Panc1 (cell line): ENCODE measurements around the gene ANTXR2. TPM values are rescaled to one million over a fixed set of nuclear protein-coding genes. Genes with fewer than 3 reads are reported as not detected.

Experiments used
- ATAC-seq: fragments of 200-7000 bp; cut with Tn5 transposase; 2 replicates; pipeline ENCODE4 v1.9.1; 2020; ENCODE audit warnings: mild to moderate bottlenecking, moderate library complexity
- BruUV-seq: library from RNA; stranded (reverse); fragments of 400-500 nt; replicated peaks from 2 replicates; lab custom pipeline; 2021; lab: Mats Ljungman, UMichigan
- CTCF ChIA-PET: fragments of 300-600 bp; sonication (Branson Sonifier 250); formaldehyde crosslinking; loops from one replicate; lab custom pipeline; 2022; ENCODE audit warnings: antibody characterized with exemption; lab: Charles Lee
- POLR2A ChIA-PET: fragments of 300-600 bp; sonication (Branson Sonifier 250); formaldehyde crosslinking; loops from one replicate; lab custom pipeline; 2022; ENCODE audit warnings: antibody characterized with exemption; lab: Charles Lee
- DNase-seq: peaks from one replicate; pipeline ENCODE4 v3.0.0-alpha.2; 2010; ENCODE audit warnings: low read depth, low spot score
- H3K27ac ChIP-seq: 2 replicates; pipeline ENCODE4 v1.5.1; 2011; ENCODE audit warnings: mild to moderate bottlenecking, low read length, inconsistent platforms
- H3K27me3 ChIP-seq: fragments of 200-500 bp; sonication (Bioruptor generic); 2 replicates; pipeline ENCODE4 v1.6.0; 2014; ENCODE audit warnings: low read length, inconsistent platforms; ENCODE audit not compliant: control insufficient read depth, insufficient read depth
- H3K36me3 ChIP-seq: fragments of 200-500 bp; sonication (Bioruptor generic); 2 replicates; pipeline ENCODE4 v1.5.1; 2014; ENCODE audit warnings: inconsistent platforms, mild to moderate bottlenecking, low read length, moderate library complexity; ENCODE audit not compliant: control insufficient read depth, insufficient read depth
- H3K4me1 ChIP-seq: 2 replicates; pipeline ENCODE4 v1.5.1; 2011; ENCODE audit warnings: inconsistent platforms, mild to moderate bottlenecking, low read length, moderate library complexity; ENCODE audit not compliant: control insufficient read depth, insufficient read depth
- H3K4me3 ChIP-seq, 2 experiments: 2 replicates each; pipeline ENCODE4 v1.5.1; 2011 to 2012; ENCODE audit warnings: low read depth in 2 of 2, low read length in 2 of 2, mild to moderate bottlenecking in 2 of 2, inconsistent platforms in 1 of 2, moderate library complexity in 1 of 2
- H3K9me3 ChIP-seq: fragments of 200-500 bp; sonication (Bioruptor generic); 2 replicates; pipeline ENCODE4 v1.5.1; 2014; ENCODE audit warnings: low read depth, mild to moderate bottlenecking, inconsistent platforms, low read length, moderate library complexity; ENCODE audit not compliant: control insufficient read depth, insufficient read depth
- CTCF ChIP-seq: fragments of 450-650 bp; IDR thresholded peaks from 2 replicates; pipeline ENCODE4 v1.5.1; 2017; ENCODE audit warnings: mild to moderate bottlenecking
- POLR2AphosphoS5 ChIP-seq: IDR thresholded peaks from 2 replicates; pipeline ENCODE4 v1.6.1; 2012; ENCODE audit warnings: mild to moderate bottlenecking, low read depth, low read length, moderate library complexity
- REST ChIP-seq, 2 experiments: IDR thresholded peaks; 2 replicates each; pipeline ENCODE4 v1.6.1; 2011 to 2012; ENCODE audit warnings: low read depth in 2 of 2, control low read depth in 1 of 2, low read length in 1 of 2, mild to moderate bottlenecking in 1 of 2, moderate library complexity in 1 of 2; ENCODE audit not compliant: insufficient read depth in 1 of 2
- SIN3A ChIP-seq: IDR thresholded peaks from 2 replicates; pipeline ENCODE4 v1.6.1; 2012; ENCODE audit warnings: low read depth, mild to moderate bottlenecking, low read length, moderate library complexity, borderline replicate concordance; ENCODE audit not compliant: insufficient read depth
- TCF7L2 ChIP-seq: IDR thresholded peaks from 2 replicates; pipeline ENCODE4 v1.6.1; 2011; ENCODE audit warnings: mild to moderate bottlenecking, low read depth, low read length, inconsistent platforms
- in situ Hi-C: cut with HindIII; loops from 2 replicates; pipeline ENCODE4 v1.10.0; 2016; ENCODE audit warnings: low sequenced_read_pairs, low pct_unique_long_range_greater_than_20kb
- intact Hi-C: fragments of 100-400 bp; cut with micrococcal nuclease; formaldehyde crosslinking; loops from one replicate; pipeline ENCODE4 v1.10.0; 2022; ENCODE audit not compliant: unreplicated experiment
- total RNA-seq: library from RNA; stranded (reverse); gene quantifications from one replicate; pipeline ENCODE4 v1.2.1, GENCODE V29; 2021; ENCODE audit not compliant: unreplicated experiment

ANTXR2 gene
- total RNA-seq, 1 experiment from 2014 or later: 27.8 TPM

GRCh38 chr4:79862821-79863220 lies 210.2 kb downstream of the ANTXR2 start:
- intact Hi-C loops (no loop called here), in situ Hi-C loops (no loop called here)
- ChIA-PET POLR2A (no interaction called here), CTCF (no interaction called here)
- no peaks in the 10 kb centered on the region for H3K36me3 ChIP-seq
- H3K9me3 ChIP-seq: no peaks in the 10 kb centered on the region
- no peak overlapping the region for H3K27ac ChIP-seq
- no peaks in the 10 kb centered on the region for H3K4me1 ChIP-seq
- no peak overlapping the region for H3K4me3 ChIP-seq
- TF ChIP-seq REST (IDR thresholded peaks at IDR 0.05; ENCODE audit: insufficient read depth in 1 of 2, low read depth in 2 of 2, low read length in 1 of 2): no peak
- TF ChIP-seq CTCF: no peak
- no peak for TF ChIP-seq SIN3A
- no peak for TF ChIP-seq TCF7L2
- no peak for TF ChIP-seq POLR2AphosphoS5
- H3K27me3 ChIP-seq: no peaks in the 10 kb centered on the region
- ATAC-seq (no peak), DNase-seq (no peak)
- no TSS peak for BruUV-seq

GRCh38 chr4:79857811-79858210 lies 215.2 kb downstream of the ANTXR2 start:
- H3K27me3 ChIP-seq: no peaks in the 10 kb centered on the region
- no peak overlapping the region for H3K4me3 ChIP-seq
- no peak overlapping the region for H3K27ac ChIP-seq
- no peaks in the 10 kb centered on the region for H3K9me3 ChIP-seq
- ATAC-seq (no peak), DNase-seq (no peak)
- intact Hi-C loops: no loop called here
- POLR2A ChIA-PET: no interaction called here
- H3K36me3 ChIP-seq: no peaks in the 10 kb centered on the region
- CTCF ChIA-PET: no interaction called here
- TF ChIP-seq CTCF (no peak), SIN3A (no peak), POLR2AphosphoS5 (no peak), TCF7L2 (no peak), REST (IDR thresholded peaks at IDR 0.05; ENCODE audit: insufficient read depth in 1 of 2, low read depth in 2 of 2, low read length in 1 of 2) (no peak)
- in situ Hi-C loops: no loop called here
- no TSS peak for BruUV-seq
- no peaks in the 10 kb centered on the region for H3K4me1 ChIP-seq
